ENCODE results near the gene APOA5. TPM values are rescaled to one million over a fixed set of nuclear protein-coding genes. Genes with fewer than 3 reads are reported as not detected.

Gene APOA5
- total RNA-seq, 1 donor, result not detected

GRCh38 chr11:116829525-116830183 is 38.0 kb upstream of the APOA5 start, which contains the start of gene APOC3:
TSS of gene APOC3 (plus strand) at chr11:116829907. CDS start at chr11:116830583, 676 bp downstream.
- TF ChIP-seq CTCF (IDR thresholded peaks at IDR 0.05; ENCODE audit: extremely low read depth, low read depth, low read length), result no peak
- no peak within 1 kb of the TSS for H3K27ac ChIP-seq (ENCODE audit: low read depth, low read length)
- no peaks in the 10 kb centered on the region for H3K9me3 ChIP-seq (ENCODE audit: low read depth, low read length)
- H3K4me2 ChIP-seq (ENCODE audit: insufficient read depth, low read length), result no peak within 1 kb of the TSS
- no peaks in the 10 kb centered on the region for H3K27me3 ChIP-seq (ENCODE audit: insufficient read depth, low read length)
- no peaks in the 10 kb centered on the region for H3K36me3 ChIP-seq (ENCODE audit: insufficient read depth, low read length)
- H3K4me3 ChIP-seq (ENCODE audit: insufficient read depth, low read length), result no peak within 1 kb of the TSS
- peaks cover 9% of the 10 kb centered on the region for H3K4me1 ChIP-seq (ENCODE audit: insufficient read depth, low read length)
- H2AFZ ChIP-seq (ENCODE audit: low read length), result peak within 1 kb of the TSS; percentile 41
- no peaks in the 10 kb centered on the region for H4K20me1 ChIP-seq (ENCODE audit: insufficient read depth, low read length)
- peak; percentile 94 for DNase-seq (ENCODE audit: insufficient read length, low spot score, missing footprints)
- no peaks in the 10 kb centered on the region for H3K79me2 ChIP-seq (ENCODE audit: insufficient read depth, low read length)

GRCh38 chr11:116828632-116829524 is 37.2 kb upstream of the APOA5 start:
- peaks cover 9% of the 10 kb centered on the region for H3K4me1 ChIP-seq (ENCODE audit: insufficient read depth, low read length)
- H3K27ac ChIP-seq (ENCODE audit: low read depth, low read length), result no peak overlapping the region
- no peaks in the 10 kb centered on the region for H3K9me3 ChIP-seq (ENCODE audit: low read depth, low read length)
- no peaks in the 10 kb centered on the region for H3K36me3 ChIP-seq (ENCODE audit: insufficient read depth, low read length)
- DNase-seq (ENCODE audit: insufficient read length, low spot score, missing footprints), result no peak
- H2AFZ ChIP-seq (ENCODE audit: low read length), result peak overlapping the region; percentile 41
- no peaks in the 10 kb centered on the region for H3K27me3 ChIP-seq (ENCODE audit: insufficient read depth, low read length)
- no peak for TF ChIP-seq CTCF (IDR thresholded peaks at IDR 0.05; ENCODE audit: extremely low read depth, low read depth, low read length)
- H3K4me2 ChIP-seq (ENCODE audit: insufficient read depth, low read length), result no peak overlapping the region
- no peaks in the 10 kb centered on the region for H3K79me2 ChIP-seq (ENCODE audit: insufficient read depth, low read length)
- no peak overlapping the region for H3K4me3 ChIP-seq (ENCODE audit: insufficient read depth, low read length)
- no peaks in the 10 kb centered on the region for H4K20me1 ChIP-seq (ENCODE audit: insufficient read depth, low read length)

GRCh38 chr11:116827461-116827860 is 35.8 kb upstream of the APOA5 start:
- no peaks in the 10 kb centered on the region for H3K27me3 ChIP-seq (ENCODE audit: insufficient read depth, low read length)
- H3K4me3 ChIP-seq (ENCODE audit: insufficient read depth, low read length), result no peak overlapping the region
- peaks cover 9% of the 10 kb centered on the region for H3K4me1 ChIP-seq (ENCODE audit: insufficient read depth, low read length)
- DNase-seq (ENCODE audit: insufficient read length, low spot score, missing footprints), result no peak
- TF ChIP-seq CTCF (IDR thresholded peaks at IDR 0.05; ENCODE audit: extremely low read depth, low read depth, low read length), result no peak
- H3K4me2 ChIP-seq (ENCODE audit: insufficient read depth, low read length), result no peak overlapping the region
- H3K27ac ChIP-seq (ENCODE audit: low read depth, low read length), result no peak overlapping the region
- H4K20me1 ChIP-seq (ENCODE audit: insufficient read depth, low read length), result no peaks in the 10 kb centered on the region
- H3K9me3 ChIP-seq (ENCODE audit: low read depth, low read length), result no peaks in the 10 kb centered on the region
- H3K79me2 ChIP-seq (ENCODE audit: insufficient read depth, low read length), result no peaks in the 10 kb centered on the region
- H3K36me3 ChIP-seq (ENCODE audit: insufficient read depth, low read length), result no peaks in the 10 kb centered on the region
- H2AFZ ChIP-seq (ENCODE audit: low read length), result no peak overlapping the region
